OCI-LY1 (cell line): Measurements from ENCODE around the gene RASD1.
"Not testable (repeated sequence)": the region's sequence is repeated elsewhere in the genome, so short reads cannot be mapped to it uniquely, and the experiment has no call there.

Experiments
- H2AFZ ChIP-seq: fragments of 200-600 bp; sonication (generic), shearing (Covaris generic); 2 replicates; pipeline ENCODE4 v1.6.0; 2014; ENCODE audit warnings: antibody characterized with exemption, mild to moderate bottlenecking, low read length
- H3F3A ChIP-seq: fragments of 200-600 bp; sonication (generic), shearing (Covaris generic); 2 replicates; pipeline ENCODE4 v1.6.0; 2014; ENCODE audit warnings: mild to moderate bottlenecking, antibody characterized with exemption, low read length, moderate library complexity; ENCODE audit not compliant: insufficient read depth
- H3K27ac ChIP-seq: fragments of 200-600 bp; sonication (generic); 2 replicates; pipeline ENCODE4 v1.5.1; 2014; ENCODE audit warnings: low read length, mixed run types, mild to moderate bottlenecking, low read depth; ENCODE audit not compliant: poor library complexity, severe bottlenecking
- H3K27me3 ChIP-seq: fragments of 200-600 bp; sonication (generic); 2 replicates; pipeline ENCODE4 v1.6.0; 2014; ENCODE audit warnings: antibody characterized with exemption, mild to moderate bottlenecking, low read length, moderate library complexity; ENCODE audit not compliant: insufficient read depth
- H3K36me3 ChIP-seq: fragments of 200-600 bp; sonication (generic); 2 replicates; pipeline ENCODE4 v1.6.1; 2014; ENCODE audit warnings: mild to moderate bottlenecking, antibody characterized with exemption, low read length, moderate library complexity, mixed read lengths; ENCODE audit not compliant: insufficient read depth
- H3K4me1 ChIP-seq: fragments of 200-600 bp; sonication (generic); 2 replicates; pipeline ENCODE4 v1.5.1; 2014; ENCODE audit warnings: mild to moderate bottlenecking, low read length, moderate library complexity; ENCODE audit not compliant: insufficient read depth, severe bottlenecking
- H3K4me2 ChIP-seq: fragments of 200-600 bp; sonication (generic), shearing (Covaris generic); 2 replicates; pipeline ENCODE4 v1.6.1; 2014; ENCODE audit warnings: low read length
- H3K4me3 ChIP-seq: fragments of 200-600 bp; sonication (generic); 2 replicates; pipeline ENCODE4 v1.5.1; 2014; ENCODE audit warnings: low read length, low read depth, mild to moderate bottlenecking, mixed read lengths; ENCODE audit not compliant: poor library complexity, severe bottlenecking
- H3K79me2 ChIP-seq: fragments of 200-600 bp; shearing (Covaris generic); 2 replicates; pipeline ENCODE4 v1.6.1; 2016; ENCODE audit warnings: mixed run types, low read length, mixed read lengths; ENCODE audit not compliant: insufficient read depth
- H3K9ac ChIP-seq: fragments of 200-600 bp; sonication (generic), shearing (Covaris generic); 2 replicates; pipeline ENCODE4 v1.6.1; 2014; ENCODE audit warnings: mild to moderate bottlenecking, low read length, mixed read lengths
- H3K9me2 ChIP-seq: fragments of 200-600 bp; sonication (generic), shearing (Covaris generic); 2 replicates; pipeline ENCODE4 v1.6.1; 2014; ENCODE audit warnings: low read depth, mild to moderate bottlenecking, low read length, mixed read lengths
- H3K9me3 ChIP-seq: fragments of 200-600 bp; shearing (Covaris generic); 2 replicates; pipeline ENCODE4 v1.6.1; 2014; ENCODE audit warnings: low read length, mixed read lengths
- H4K20me1 ChIP-seq: fragments of 200-600 bp; sonication (generic), shearing (Covaris generic); 2 replicates; pipeline ENCODE4 v1.6.0; 2016; ENCODE audit warnings: mild to moderate bottlenecking, low read length; ENCODE audit not compliant: insufficient read depth
- EZH2 ChIP-seq: fragments of 200-600 bp; sonication (generic), shearing (Covaris generic); IDR thresholded peaks from 2 replicates; pipeline ENCODE4 v1.8.0; 2017; ENCODE audit warnings: borderline replicate concordance, mixed run types, mild to moderate bottlenecking, antibody characterized with exemption, low read length, moderate library complexity, mixed read lengths
- TF ChIP-seq, protein P1 (sequence below): fragments of 200-600 bp; sonication (generic), shearing (Covaris generic); IDR thresholded peaks from 2 replicates; pipeline ENCODE4 v1.5.1; 2017; ENCODE audit warnings: mild to moderate bottlenecking, antibody characterized with exemption, low read length, moderate library complexity, mixed read lengths

Gene RASD1

GRCh38 chr17:17487998-17488397 lies 8.2 kb downstream of the RASD1 start:
- peaks cover 53% of the 10 kb centered on the region; the same call in 1 of the 2 replicates for H3K36me3 ChIP-seq
- H3K27ac ChIP-seq = no peak overlapping the region
- TF ChIP-seq EZH2 = no peak
- TF ChIP-seq, protein P1, sequence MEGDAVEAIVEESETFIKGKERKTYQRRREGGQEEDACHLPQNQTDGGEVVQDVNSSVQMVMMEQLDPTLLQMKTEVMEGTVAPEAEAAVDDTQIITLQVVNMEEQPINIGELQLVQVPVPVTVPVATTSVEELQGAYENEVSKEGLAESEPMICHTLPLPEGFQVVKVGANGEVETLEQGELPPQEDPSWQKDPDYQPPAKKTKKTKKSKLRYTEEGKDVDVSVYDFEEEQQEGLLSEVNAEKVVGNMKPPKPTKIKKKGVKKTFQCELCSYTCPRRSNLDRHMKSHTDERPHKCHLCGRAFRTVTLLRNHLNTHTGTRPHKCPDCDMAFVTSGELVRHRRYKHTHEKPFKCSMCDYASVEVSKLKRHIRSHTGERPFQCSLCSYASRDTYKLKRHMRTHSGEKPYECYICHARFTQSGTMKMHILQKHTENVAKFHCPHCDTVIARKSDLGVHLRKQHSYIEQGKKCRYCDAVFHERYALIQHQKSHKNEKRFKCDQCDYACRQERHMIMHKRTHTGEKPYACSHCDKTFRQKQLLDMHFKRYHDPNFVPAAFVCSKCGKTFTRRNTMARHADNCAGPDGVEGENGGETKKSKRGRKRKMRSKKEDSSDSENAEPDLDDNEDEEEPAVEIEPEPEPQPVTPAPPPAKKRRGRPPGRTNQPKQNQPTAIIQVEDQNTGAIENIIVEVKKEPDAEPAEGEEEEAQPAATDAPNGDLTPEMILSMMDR = no peak
- H3K27me3 ChIP-seq = no peaks in the 10 kb centered on the region
- H3K79me2 ChIP-seq = peaks cover 12% of the 10 kb centered on the region
- H3K4me1 ChIP-seq = no peaks in the 10 kb centered on the region
- H3F3A ChIP-seq = no peaks in the 10 kb centered on the region
- H3K4me3 ChIP-seq = no peak overlapping the region
- H2AFZ ChIP-seq = no peak overlapping the region
- no peak overlapping the region for H3K9ac ChIP-seq
- H4K20me1 ChIP-seq = no peaks in the 10 kb centered on the region
- H3K4me2 ChIP-seq = no peak overlapping the region
- H3K9me3 ChIP-seq = no peaks in the 10 kb centered on the region
- no peaks in the 10 kb centered on the region for H3K9me2 ChIP-seq

GRCh38 chr17:17486416-17486815 lies 9.8 kb downstream of the RASD1 start:
- H4K20me1 ChIP-seq, H3K27me3 ChIP-seq, H3K4me1 ChIP-seq, H3F3A ChIP-seq, H2AFZ ChIP-seq, H3K4me3 ChIP-seq, H3K9me3 ChIP-seq, H3K27ac ChIP-seq, H3K9me2 ChIP-seq, H3K4me2 ChIP-seq, H3K9ac ChIP-seq: not testable (repeated sequence)
- Histone ChIP-seq H3K36me3 (peaks cover 46% of the 10 kb centered on the region; the same call in 1 of the 2 replicates), H3K79me2 (peaks cover 27% of the 10 kb centered on the region)

DNA sequence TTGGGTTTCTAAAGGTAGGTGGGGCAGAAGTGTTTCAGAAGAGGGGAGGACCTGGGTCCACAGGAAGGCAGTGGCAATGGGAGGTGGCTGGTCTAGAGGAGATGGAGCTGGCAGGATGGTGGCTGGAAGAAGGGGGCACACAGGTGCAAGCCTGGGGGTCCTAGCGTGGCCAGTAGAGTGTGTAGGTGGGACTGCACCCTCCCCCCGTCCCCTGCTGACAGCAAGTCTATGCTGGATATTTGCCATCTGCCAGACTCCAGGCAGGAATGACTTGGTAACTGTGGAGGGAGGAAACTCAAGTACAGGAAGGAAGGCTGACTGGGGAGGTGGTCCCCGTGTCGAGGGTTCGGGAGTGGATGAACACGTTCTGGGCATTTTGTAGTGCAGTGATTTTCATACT lies 10.8 kb downstream of the RASD1 start:
- H3K9me2 ChIP-seq = no peaks in the 10 kb centered on the region
- no peaks in the 10 kb centered on the region for H3K9me3 ChIP-seq
- H4K20me1 ChIP-seq = no peaks in the 10 kb centered on the region
- peaks cover 43% of the 10 kb centered on the region; the same call in 1 of the 2 replicates for H3K36me3 ChIP-seq
- no peak overlapping the region for H3K27ac ChIP-seq
- no peak overlapping the region for H3K9ac ChIP-seq
- no peaks in the 10 kb centered on the region for H3K27me3 ChIP-seq
- H3K79me2 ChIP-seq = peaks cover 37% of the 10 kb centered on the region
- TF ChIP-seq, protein P1 = no peak
- no peak for TF ChIP-seq EZH2
- no peak overlapping the region for H3K4me3 ChIP-seq
- H3K4me1 ChIP-seq = peaks cover 11% of the 10 kb centered on the region
- no peak overlapping the region for H3K4me2 ChIP-seq
- no peaks in the 10 kb centered on the region for H3F3A ChIP-seq
- H2AFZ ChIP-seq = no peak overlapping the region

DNA sequence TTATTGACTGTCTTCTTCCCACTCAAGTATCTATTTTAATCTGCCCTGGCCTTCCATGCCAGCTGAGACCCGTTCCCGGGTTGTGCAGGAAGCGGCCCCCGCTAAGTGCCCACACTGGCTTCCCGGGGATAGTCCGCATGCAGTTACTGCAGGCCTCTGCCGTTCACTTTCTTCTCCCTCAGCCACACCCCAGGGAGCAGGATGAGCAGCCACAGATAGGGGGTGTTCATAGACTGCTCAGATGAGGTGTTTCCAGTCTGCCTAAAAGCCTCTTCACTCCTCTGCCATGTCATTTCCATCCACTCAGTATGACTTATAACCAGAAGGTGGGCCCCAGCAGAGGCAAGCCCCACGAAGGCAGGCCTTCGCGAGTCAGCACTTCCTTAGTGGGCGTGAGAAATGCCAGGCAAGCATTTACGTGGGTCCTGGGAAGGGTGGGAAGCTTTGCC lies 11.7 kb downstream of the RASD1 start:
- Histone ChIP-seq H3K27me3 (no peaks in the 10 kb centered on the region), H3K9me3 (no peaks in the 10 kb centered on the region), H3K27ac (no peak overlapping the region), H3K9me2 (no peaks in the 10 kb centered on the region), H3K4me2 (no peak overlapping the region), H2AFZ (no peak overlapping the region), H4K20me1 (no peaks in the 10 kb centered on the region), H3K36me3 (peaks cover 40% of the 10 kb centered on the region; the same call in 1 of the 2 replicates), H3K9ac (no peak overlapping the region), H3F3A (no peaks in the 10 kb centered on the region), H3K79me2 (peaks cover 38% of the 10 kb centered on the region), H3K4me3 (no peak overlapping the region), H3K4me1 (peaks cover 15% of the 10 kb centered on the region)
- TF ChIP-seq, protein P1 = no peak
- no peak for TF ChIP-seq EZH2
